Right lobe of liver (tissue), 4 donors: ENCODE data around the gene SDK1.

Experiments used
- CTCF ChIP-seq, 4 donors: fragments of 200-600 bp in 3 of 4; fragments of 450-650 bp in 1 of 4; IDR thresholded peaks; one replicate each; pipeline versions ENCODE4 v1.5.1 to v1.8.0; 2016 to 2022; ENCODE audit warnings: antibody characterized with exemption in 4 of 4, mild to moderate bottlenecking in 2 of 4
- POLR2A ChIP-seq: fragments of 450-650 bp; IDR thresholded peaks from one replicate; pipeline ENCODE4 v1.6.1; 2017; ENCODE audit warnings: antibody characterized with exemption, mild to moderate bottlenecking
- donor health status: DM: no; HTN: no; CAD: no.
- donor health status: DM: no; HTN: no; CAD: no.
- donor health status: DM: no; HTN: yes; CAD: no.

GRCh38 chr7:4240042-4240441, 939.0 kb downstream of the SDK1 start:
- TF ChIP-seq CTCF (IDR thresholded peaks at IDR 0.05), result no peak
- TF ChIP-seq POLR2A, result no peak
